Uterus (tissue), 4 donors: ENCODE data around the gene ZNF407. TPM values are rescaled to one million over a fixed set of nuclear protein-coding genes. Genes with fewer than 3 reads are reported as not detected.

ENCODE experiments used
- DNase-seq, 2 donors: peaks; one replicate each; pipeline ENCODE4 v3.0.0-alpha.2; 2019 to 2020
- H3K27ac ChIP-seq, 2 donors: fragments of 200-600 bp; sonication (generic); 1 replicate in 1 of 2; 2 replicates in 1 of 2; pipeline ENCODE4 v1.5.1; 2016 to 2018
- H3K27me3 ChIP-seq, 2 donors: fragments of 200-600 bp; sonication (generic); one replicate each; pipeline ENCODE4 v1.5.1; 2018 to 2019; ENCODE audit warnings: control low read depth in 1 of 2
- H3K36me3 ChIP-seq, 2 donors: fragments of 200-600 bp; sonication (generic); one replicate each; pipeline ENCODE4 v1.5.1; 2019; ENCODE audit warnings: control low read depth in 1 of 2
- H3K4me1 ChIP-seq, 2 donors: fragments of 200-600 bp; sonication (generic); one replicate each; pipeline ENCODE4 v1.5.1; 2018 to 2019; ENCODE audit warnings: control low read depth in 1 of 2
- H3K4me3 ChIP-seq, 2 donors: fragments of 200-600 bp; sonication (generic); 1 replicate in 1 of 2; 2 replicates in 1 of 2; pipeline ENCODE4 v1.5.1; 2018 to 2019; ENCODE audit warnings: mild to moderate bottlenecking in 1 of 2
- H3K9me3 ChIP-seq, 2 donors: fragments of 200-600 bp; sonication (generic); one replicate each; pipeline ENCODE4 v1.5.1; 2019; ENCODE audit warnings: control low read depth in 1 of 2
- CTCF ChIP-seq, 4 experiments: fragments of 200-600 bp in 2 of 4; fragments of 450-650 bp in 2 of 4; sonication (generic) in 2 of 4; IDR thresholded peaks; one replicate each; pipeline ENCODE4 v1.5.1; 2016 to 2019; ENCODE audit warnings: antibody characterized with exemption in 4 of 4, mild to moderate bottlenecking in 2 of 4, moderate library complexity in 1 of 4
- POLR2A ChIP-seq, 2 donors: fragments of 450-650 bp; IDR thresholded peaks; one replicate each; pipeline ENCODE4 v1.6.1; 2016; ENCODE audit warnings: antibody characterized with exemption in 2 of 2, mild to moderate bottlenecking in 1 of 2, moderate library complexity in 1 of 2
- intact Hi-C: fragments of 100-400 bp; cut with DNase I; formaldehyde crosslinking; loops from one replicate; pipeline ENCODE4 v1.15.1; 2023; ENCODE audit warnings: low total_unique reads
- total RNA-seq, 4 donors: library from RNA; depleted of rRNA in 3 of 4; stranded (reverse); fragments of >200 nt in 3 of 4; gene quantifications; one replicate each; pipeline versions ENCODE4 v1.1.0 to v1.2.4, GENCODE V29; 2014 to 2023
- donor health status: DM: yes; HTN: yes; CAD: no.

ZNF407 gene
- total RNA-seq, 4 donors from 2014 or later, result 10.6 to 38.9 (median 23.7) TPM

DNA sequence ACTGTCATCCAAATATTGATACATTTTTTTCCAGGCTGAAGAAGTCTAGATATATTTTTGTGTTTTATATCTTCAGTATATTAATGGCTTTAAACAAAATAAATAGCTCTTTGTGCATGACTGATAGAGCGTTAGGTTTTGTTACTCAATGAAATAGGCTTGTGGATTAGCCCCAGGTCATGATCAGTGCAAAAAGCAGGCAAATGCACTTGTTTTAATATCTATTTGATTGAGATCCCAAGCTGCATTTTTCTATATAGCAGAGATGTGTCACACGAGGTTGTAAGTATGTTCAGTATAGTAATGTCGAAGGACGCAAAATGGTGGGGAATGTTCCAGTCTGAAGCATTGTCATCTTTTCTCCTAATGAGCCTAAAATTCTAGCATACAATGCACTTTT lies 198.5 kb downstream of the ZNF407 start:
- DNase-seq, result no peak
- no peaks in the 10 kb centered on the region for H3K27me3 ChIP-seq
- H3K4me3 ChIP-seq, result no peak overlapping the region
- intact Hi-C loops, result no loop called here
- H3K4me1 ChIP-seq, result no peaks in the 10 kb centered on the region
- TF ChIP-seq POLR2A (IDR thresholded peaks at IDR 0.05) (no peak), CTCF (IDR thresholded peaks at IDR 0.05) (no peak)
- H3K27ac ChIP-seq, result no peak overlapping the region
- no peaks in the 10 kb centered on the region for H3K36me3 ChIP-seq
- no peaks in the 10 kb centered on the region for H3K9me3 ChIP-seq

- TF ChIP-seq CTCF (IDR thresholded peaks at IDR 0.05) (no peak), POLR2A (IDR thresholded peaks at IDR 0.05) (no peak)
- intact Hi-C loops, result no loop called here
- no peak overlapping the region for H3K27ac ChIP-seq
- no peaks in the 10 kb centered on the region for H3K9me3 ChIP-seq
- no peaks in the 10 kb centered on the region for H3K36me3 ChIP-seq
- H3K27me3 ChIP-seq, result no peaks in the 10 kb centered on the region
- no peak for DNase-seq
- no peaks in the 10 kb centered on the region for H3K4me1 ChIP-seq
- no peak overlapping the region for H3K4me3 ChIP-seq
These were observed 199.3 kb downstream of the ZNF407 start for GRCh38 chr18:74796841-74797576.

DNA sequence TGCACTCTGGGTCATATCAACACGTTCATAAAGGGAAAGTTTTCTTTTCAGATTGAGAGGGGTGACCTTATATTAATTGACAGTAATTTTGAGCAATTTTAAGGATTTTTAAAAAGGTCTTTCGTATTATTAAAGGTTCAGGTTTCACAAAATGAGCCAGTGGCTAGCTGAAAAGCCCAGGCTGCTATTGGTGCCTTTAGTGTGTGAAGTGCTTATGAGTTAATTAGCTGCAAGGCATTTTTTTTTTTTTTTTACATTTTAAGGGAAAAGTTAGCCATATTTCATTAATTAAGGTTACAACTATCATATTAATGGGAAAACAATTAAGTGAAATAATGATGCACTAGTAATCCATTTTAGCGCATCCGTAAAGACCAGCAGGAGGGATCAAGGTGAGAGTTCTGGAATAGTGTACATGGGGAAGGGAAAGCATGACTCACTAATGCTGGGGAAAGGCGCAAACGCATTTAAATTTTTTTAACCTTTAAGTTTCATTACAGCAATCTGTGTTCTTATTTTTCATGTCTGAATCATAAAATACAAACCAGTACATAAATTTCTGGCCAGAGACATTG lies 200.0 kb downstream of the ZNF407 start:
- intact Hi-C loops, result no loop called here
- Histone ChIP-seq H3K36me3 (no peaks in the 10 kb centered on the region), H3K4me1 (no peaks in the 10 kb centered on the region), H3K27ac (no peak overlapping the region), H3K4me3 (no peak overlapping the region), H3K9me3 (no peaks in the 10 kb centered on the region), H3K27me3 (no peaks in the 10 kb centered on the region)
- DNase-seq, result no peak
- TF ChIP-seq POLR2A (IDR thresholded peaks at IDR 0.05) (no peak), CTCF (IDR thresholded peaks at IDR 0.05) (no peak)

- intact Hi-C loops, result no loop called here
- no peak for DNase-seq
- Histone ChIP-seq H3K27ac (no peak overlapping the region), H3K27me3 (no peaks in the 10 kb centered on the region), H3K4me1 (no peaks in the 10 kb centered on the region), H3K9me3 (no peaks in the 10 kb centered on the region), H3K36me3 (no peaks in the 10 kb centered on the region), H3K4me3 (no peak overlapping the region)
- TF ChIP-seq POLR2A (IDR thresholded peaks at IDR 0.05), result no peak
These were observed 201.9 kb downstream of the ZNF407 start for GRCh38 chr18:74799542-74799941.

DNA sequence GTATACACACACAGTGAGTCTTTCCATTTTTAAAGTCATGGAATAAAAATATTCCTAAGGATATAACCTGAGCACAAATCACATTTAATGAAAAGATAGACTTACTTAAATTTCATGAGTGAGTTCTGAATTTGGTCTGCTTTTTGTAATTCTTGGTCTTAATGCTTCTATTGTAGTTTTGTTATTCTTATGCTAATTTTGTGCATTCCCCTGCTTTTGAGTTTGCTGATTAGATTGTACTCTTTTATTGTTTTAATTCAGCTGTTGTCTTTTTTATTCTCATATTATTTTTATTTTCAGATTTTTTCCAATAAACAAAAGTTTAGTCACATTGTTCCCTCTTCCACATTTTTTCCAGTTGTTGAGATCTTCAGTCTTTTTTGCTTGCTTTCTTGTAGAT lies 202.4 kb downstream of the ZNF407 start:
- no peaks in the 10 kb centered on the region for H3K36me3 ChIP-seq
- no peak for TF ChIP-seq POLR2A (IDR thresholded peaks at IDR 0.05)
- no peak for TF ChIP-seq CTCF (IDR thresholded peaks at IDR 0.05)
- H3K27me3 ChIP-seq, result no peaks in the 10 kb centered on the region
- H3K9me3 ChIP-seq, result no peaks in the 10 kb centered on the region
- no peaks in the 10 kb centered on the region for H3K4me1 ChIP-seq
- no peak overlapping the region for H3K4me3 ChIP-seq
- DNase-seq, result no peak
- H3K27ac ChIP-seq, result no peak overlapping the region
- intact Hi-C loops, result no loop called here
